ENCODE measurements around the gene EDA. TPM values are rescaled to one million over a fixed set of nuclear protein-coding genes. Genes with fewer than 3 reads are reported as not detected.

The EDA gene
- polyA plus RNA-seq, 4 donors, result 6.2 to 7.3 (median 7.0) TPM

GRCh38 chrX:70054391-70054790 is 438.5 kb downstream of the EDA start:
- no peak for DNase-seq (ENCODE audit: low read depth in 4 of 4, low spot score in 2 of 4)

GRCh38 chrX:70062076-70062475 is 446.2 kb downstream of the EDA start, which contains the start of gene OTUD6A:
OTUD6A (plus strand) TSS chrX:70062457; CDS start chrX:70062525, 68 bp downstream.
- no peak for DNase-seq (ENCODE audit: low read depth in 4 of 4, low spot score in 2 of 4)

- DNase-seq (ENCODE audit: low read depth in 4 of 4, low spot score in 2 of 4), result no peak
Measured at GRCh38 chrX:70062961-70063550, 447.1 kb downstream of the EDA start.

- DNase-seq (ENCODE audit: low read depth in 4 of 4, low spot score in 2 of 4), result no peak
Measured at GRCh38 chrX:70066646-70067045, 450.7 kb downstream of the EDA start.

GRCh38 chrX:70079297-70079696 is 463.4 kb downstream of the EDA start:
- DNase-seq (ENCODE audit: low read depth in 4 of 4, low spot score in 2 of 4), result no peak

GRCh38 chrX:70079870-70080269 is 464.0 kb downstream of the EDA start:
- DNase-seq (ENCODE audit: low read depth in 4 of 4, low spot score in 2 of 4), result no peak

- no peak for DNase-seq (ENCODE audit: low read depth in 4 of 4, low spot score in 2 of 4)
Measured at GRCh38 chrX:70082723-70083122, 466.8 kb downstream of the EDA start.

- DNase-seq (ENCODE audit: low read depth in 4 of 4, low spot score in 2 of 4), result no peak
Measured at GRCh38 chrX:70084592-70085240, 468.8 kb downstream of the EDA start.

GRCh38 chrX:70087857-70088630 is 472.1 kb downstream of the EDA start:
- DNase-seq (ENCODE audit: low read depth in 4 of 4, low spot score in 2 of 4), result no peak

GRCh38 chrX:70088751-70089150 is 472.8 kb downstream of the EDA start:
- no peak for DNase-seq (ENCODE audit: low read depth in 4 of 4, low spot score in 2 of 4)

Other genes starting within 250 kb of the EDA start
- gene NALF2, start 111.8 kb upstream of the EDA start, polyA plus RNA-seq (ENCODE audit: insufficient read length in 4 of 4), result under 1 TPM; 0.51 to 0.91 (median 0.79) TPM

Data from left renal cortex interstitium (tissue), 4 donors.